Hepatocyte (in vitro differentiated cells): Measurements from ENCODE around the gene SLC26A9.

Source experiments
- EZH2 ChIP-seq: fragments of 200-600 bp; sonication (generic); IDR thresholded peaks from 2 replicates; pipeline ENCODE4 v1.6.1; 2016; ENCODE audit warnings: antibody characterized with exemption, mild to moderate bottlenecking, borderline replicate concordance
- EZH2phosphoT487 ChIP-seq: fragments of 200-600 bp; sonication (generic); IDR thresholded peaks from one replicate; pipeline ENCODE4 v1.6.1; 2018; ENCODE audit warnings: antibody characterized with exemption, mild to moderate bottlenecking, low read depth, moderate library complexity; ENCODE audit not compliant: unreplicated experiment, severe bottlenecking
- TF ChIP-seq, protein P1 (sequence below): fragments of 200-600 bp; sonication (generic); IDR thresholded peaks from 2 replicates; pipeline ENCODE4 v1.5.1; 2016; ENCODE audit warnings: antibody characterized with exemption, mild to moderate bottlenecking; ENCODE audit not compliant: poor library complexity

DNA sequence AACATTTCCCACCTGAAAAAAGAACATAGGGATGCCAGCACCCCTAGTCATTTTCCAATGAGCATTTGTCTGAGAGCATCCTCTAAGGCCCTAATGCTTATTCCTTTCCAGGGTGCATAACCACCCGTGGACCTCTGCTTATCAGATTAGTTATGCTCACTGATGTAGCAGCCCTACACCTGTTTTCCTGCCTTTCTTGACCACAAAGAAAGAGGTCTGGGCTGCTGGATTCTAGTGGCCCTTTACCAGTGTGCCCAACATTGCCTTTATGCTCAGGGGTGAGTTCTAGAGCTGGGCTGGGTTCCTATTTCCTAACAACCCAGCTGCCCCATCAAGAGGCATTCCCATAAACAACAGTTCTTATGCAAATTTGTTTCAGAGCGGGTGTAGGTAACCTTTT is 73.0 kb downstream of the SLC26A9 start:
- TF ChIP-seq, protein P1, sequence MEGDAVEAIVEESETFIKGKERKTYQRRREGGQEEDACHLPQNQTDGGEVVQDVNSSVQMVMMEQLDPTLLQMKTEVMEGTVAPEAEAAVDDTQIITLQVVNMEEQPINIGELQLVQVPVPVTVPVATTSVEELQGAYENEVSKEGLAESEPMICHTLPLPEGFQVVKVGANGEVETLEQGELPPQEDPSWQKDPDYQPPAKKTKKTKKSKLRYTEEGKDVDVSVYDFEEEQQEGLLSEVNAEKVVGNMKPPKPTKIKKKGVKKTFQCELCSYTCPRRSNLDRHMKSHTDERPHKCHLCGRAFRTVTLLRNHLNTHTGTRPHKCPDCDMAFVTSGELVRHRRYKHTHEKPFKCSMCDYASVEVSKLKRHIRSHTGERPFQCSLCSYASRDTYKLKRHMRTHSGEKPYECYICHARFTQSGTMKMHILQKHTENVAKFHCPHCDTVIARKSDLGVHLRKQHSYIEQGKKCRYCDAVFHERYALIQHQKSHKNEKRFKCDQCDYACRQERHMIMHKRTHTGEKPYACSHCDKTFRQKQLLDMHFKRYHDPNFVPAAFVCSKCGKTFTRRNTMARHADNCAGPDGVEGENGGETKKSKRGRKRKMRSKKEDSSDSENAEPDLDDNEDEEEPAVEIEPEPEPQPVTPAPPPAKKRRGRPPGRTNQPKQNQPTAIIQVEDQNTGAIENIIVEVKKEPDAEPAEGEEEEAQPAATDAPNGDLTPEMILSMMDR = no peak
- TF ChIP-seq EZH2 = no peak
- no peak for TF ChIP-seq EZH2phosphoT487
